T-cell (primary cell): ENCODE data around the gene PSMB8. TPM values are rescaled to one million over a fixed set of nuclear protein-coding genes. Genes with fewer than 3 reads are reported as not detected.

Experiments used
- ATAC-seq, 4 experiments: fragments of 200-7000 bp in 3 of 4; fragments of 150-1000 bp in 1 of 4; cut with Tn5 transposase; replicated peaks in 1 of 4; 1 replicate in 3 of 4; 2 replicates in 1 of 4; pipeline ENCODE4 v1.10.0; 2021; ENCODE audit warnings: moderate library complexity in 3 of 4, mild to moderate bottlenecking in 2 of 4, moderate number of reproducible peaks in 1 of 4
- CTCF ChIA-PET, 2 donors: fragments of 300-600 bp; sonication (Branson Sonifier 250); formaldehyde crosslinking; loops; one replicate each; lab custom pipeline; 2022; ENCODE audit warnings: antibody characterized with exemption in 2 of 2; lab: Charles Lee
- POLR2A ChIA-PET, 2 donors: fragments of 300-600 bp; sonication (Branson Sonifier 250); formaldehyde crosslinking; loops; one replicate each; lab custom pipeline; 2022; ENCODE audit warnings: antibody characterized with exemption in 2 of 2; lab: Charles Lee
- DNase-seq, 35 experiments: peaks; one replicate each; pipeline versions ENCODE4 v3.0.0 to v3.0.0-alpha.2; 2013 to 2023
- H3K27ac ChIP-seq: one replicate; pipeline ENCODE4 v1.5.1; 2013; ENCODE audit warnings: low read length
- H3K27me3 ChIP-seq, 2 experiments: replicated peaks in 1 of 2; 1 replicate in 1 of 2; 2 replicates in 1 of 2; pipeline versions ENCODE4 v1.6.1 to v1.7.0; 2013; ENCODE audit warnings: low read length in 1 of 2, mixed read lengths in 1 of 2; ENCODE audit not compliant: control insufficient read depth in 2 of 2, insufficient read depth in 2 of 2; ENCODE audit errors: extremely low read depth in 1 of 2
- H3K36me3 ChIP-seq, 2 donors: 1 replicate in 1 of 2; 2 replicates in 1 of 2; pipeline versions ENCODE4 v1.6.1 to v1.7.0; 2013; ENCODE audit warnings: low read length in 1 of 2; ENCODE audit not compliant: control insufficient read depth in 2 of 2, insufficient read depth in 1 of 2; ENCODE audit errors: extremely low read depth in 1 of 2
- H3K4me1 ChIP-seq, 2 experiments: 1 replicate in 1 of 2; 2 replicates in 1 of 2; pipeline versions ENCODE4 v1.6.1 to v1.7.0; 2013; ENCODE audit warnings: low read length in 2 of 2, mixed read lengths in 1 of 2; ENCODE audit not compliant: insufficient read depth in 2 of 2, control insufficient read depth in 1 of 2; ENCODE audit errors: extremely low read depth in 1 of 2
- H3K4me3 ChIP-seq, 2 donors: 1 replicate in 1 of 2; 2 replicates in 1 of 2; pipeline versions ENCODE4 v1.5.1 to v1.7.0; 2013; ENCODE audit warnings: mild to moderate bottlenecking in 2 of 2, low read length in 1 of 2, moderate library complexity in 1 of 2; ENCODE audit not compliant: control insufficient read depth in 1 of 2; ENCODE audit errors: extremely low read depth in 1 of 2
- H3K9me3 ChIP-seq: 2 replicates; pipeline ENCODE4 v1.7.0; 2013
- H3K27ac Mint-ChIP-seq, 2 donors: one replicate each; pipeline ENCODE4 v1.8.0; 2020 to 2021; ENCODE audit warnings: mild to moderate bottlenecking in 2 of 2, mixed read lengths in 2 of 2
- H3K27me3 Mint-ChIP-seq, 2 donors: one replicate each; pipeline ENCODE4 v1.8.0; 2021 to 2022; ENCODE audit warnings: mixed read lengths in 2 of 2
- H3K36me3 Mint-ChIP-seq: one replicate; pipeline ENCODE4 v1.8.0; 2021; ENCODE audit warnings: mixed read lengths
- H3K4me1 Mint-ChIP-seq, 3 donors: one replicate each; pipeline ENCODE4 v1.8.0; 2020 to 2022; ENCODE audit warnings: mixed read lengths in 3 of 3, mild to moderate bottlenecking in 1 of 3
- H3K4me3 Mint-ChIP-seq, 3 donors: one replicate each; pipeline ENCODE4 v1.8.0; 2020 to 2022; ENCODE audit warnings: mild to moderate bottlenecking in 3 of 3, mixed read lengths in 3 of 3, moderate library complexity in 3 of 3
- H3K9me3 Mint-ChIP-seq, 3 donors: one replicate each; pipeline ENCODE4 v1.8.0; 2020 to 2022; ENCODE audit warnings: mixed read lengths in 3 of 3
- WGBS: methylation state at CpG from one replicate; pipeline ENCODE4 v1.1.5; 2013; ENCODE audit warnings: missing lambda C conversion rate; ENCODE audit not compliant: insufficient coverage; 5-methylcytosine and 5-hydroxymethylcytosine counted together
- total RNA-seq, 35 experiments: library from RNA in 6 of 35; stranded (reverse) in 6 of 35; fragments of 120-200 nt in 1 of 35; gene quantifications; one replicate each; pipeline versions ENCODE4 v1.2.1 to v1.2.4 and lab custom pipeline; 2013 to 2026

Gene PSMB8
- total RNA-seq, 5 donors from 2014 or later (not counting 1 experiment from before 2014, with no cell fraction given), result 131 to 171 (median 150) TPM

DNA sequence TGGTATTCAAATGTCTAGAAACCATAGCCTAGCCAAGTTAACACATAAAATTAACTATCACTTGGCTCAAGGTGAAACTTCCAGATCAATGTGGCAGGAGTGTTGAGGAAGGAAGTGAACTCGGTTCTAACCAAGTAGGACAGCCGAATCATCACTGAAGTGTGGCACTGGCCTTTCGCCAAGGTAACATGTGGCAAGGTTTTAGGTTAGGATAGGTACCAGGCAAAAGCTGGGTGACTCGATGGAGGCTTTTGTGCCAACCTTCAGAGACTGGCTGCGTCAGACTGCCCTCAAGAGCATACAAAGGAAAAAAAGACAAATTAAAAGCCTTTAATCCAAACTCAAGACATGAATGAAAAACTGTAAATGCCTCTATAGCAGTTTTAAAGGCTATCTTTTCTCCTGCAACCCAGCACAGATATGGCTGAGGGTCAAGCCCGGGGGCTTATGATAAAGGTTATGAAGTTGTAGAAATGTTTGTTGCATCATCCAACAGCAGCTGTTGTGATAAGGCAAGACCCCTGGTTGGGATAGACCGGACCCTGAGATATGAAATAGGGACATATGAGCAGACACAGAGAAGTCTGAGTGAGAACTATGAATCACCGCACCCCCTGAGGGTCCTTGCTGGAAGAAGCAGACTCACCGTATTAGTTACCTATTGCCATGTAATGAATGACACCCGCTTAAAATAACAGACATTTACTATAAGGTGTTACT is 22.0 kb upstream of the PSMB8 start:
- DNase-seq (no peak), ATAC-seq (no peak)
- peaks cover 16% of the 10 kb centered on the region for H3K36me3 Mint-ChIP-seq
- H3K4me3 Mint-ChIP-seq, result no peak overlapping the region
- no peaks in the 10 kb centered on the region for H3K9me3 Mint-ChIP-seq
- peak overlapping the region; percentile 82 to 91 for H3K27ac Mint-ChIP-seq
- CTCF ChIA-PET, result interaction anchor here in 1 of 2 donors (0.6 to 1.0 kb wide), 2 partner anchors 12 to 35 kb away, joined by 4 to 7 read pairs; partner anchors contain the start of gene PSMB9
- Histone ChIP-seq H3K36me3 (peaks cover 0 to 17% of the 10 kb centered on the region in 2 donors), H3K27ac (no peak overlapping the region), H3K9me3 (no peaks in the 10 kb centered on the region), H3K27me3 (no peaks in the 10 kb centered on the region), H3K4me3 (no peak overlapping the region), H3K4me1 (peaks cover 16 to 19% of the 10 kb centered on the region in 2 experiments)
- 100% methylated on average over 2 of the region's 10 CpGs for WGBS
- H3K4me1 Mint-ChIP-seq, result peaks cover 29 to 39% (median 38%) of the 10 kb centered on the region in 3 donors
- no peaks in the 10 kb centered on the region for H3K27me3 Mint-ChIP-seq
- POLR2A ChIA-PET, result no interaction called here

DNA sequence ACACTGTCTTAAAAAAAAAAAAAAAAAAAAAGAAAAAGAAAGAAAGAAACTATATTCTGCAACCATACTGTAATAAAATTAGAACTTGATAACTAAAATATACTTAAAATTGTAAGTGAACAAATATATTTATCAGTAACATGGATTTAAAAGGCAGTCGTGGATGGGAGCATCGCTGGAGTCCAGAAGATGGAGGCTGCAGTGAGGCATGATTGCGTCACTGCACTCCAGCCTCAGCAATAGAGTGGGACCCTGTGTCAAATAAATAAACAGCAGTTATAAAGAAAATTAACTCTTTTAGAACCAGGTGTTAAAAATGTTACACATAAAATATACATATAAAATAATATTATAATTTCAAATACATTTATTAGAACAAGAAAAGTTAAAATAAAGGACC is 18.9 kb upstream of the PSMB8 start:
- no peaks in the 10 kb centered on the region for H3K27me3 Mint-ChIP-seq
- no CpG with 5 or more reads among the region's 3 CpGs for WGBS
- H3K9me3 Mint-ChIP-seq, result no peaks in the 10 kb centered on the region
- ChIA-PET POLR2A (no interaction called here), CTCF (interaction anchor here in 1 of 2 donors (2.1 kb wide), 1 partner anchor 24 kb away, joined by 10 read pairs; the partner anchor contains the start of gene TAP2)
- H3K36me3 ChIP-seq, result peaks cover 5 to 48% of the 10 kb centered on the region in 2 donors
- no peaks in the 10 kb centered on the region for H3K9me3 ChIP-seq
- no peak overlapping the region for H3K4me3 Mint-ChIP-seq
- H3K4me3 ChIP-seq, result no peak overlapping the region
- peaks cover 45 to 56% (median 51%) of the 10 kb centered on the region in 3 donors for H3K4me1 Mint-ChIP-seq
- H3K27me3 ChIP-seq, result no peaks in the 10 kb centered on the region
- H3K27ac Mint-ChIP-seq, result peak overlapping the region in 1 of 2 donors; percentile 21
- DNase-seq (no peak), ATAC-seq (no peak)
- no peak overlapping the region for H3K27ac ChIP-seq
- H3K36me3 Mint-ChIP-seq, result peaks cover 43% of the 10 kb centered on the region
- H3K4me1 ChIP-seq, result peaks cover 11 to 29% of the 10 kb centered on the region in 2 experiments

DNA sequence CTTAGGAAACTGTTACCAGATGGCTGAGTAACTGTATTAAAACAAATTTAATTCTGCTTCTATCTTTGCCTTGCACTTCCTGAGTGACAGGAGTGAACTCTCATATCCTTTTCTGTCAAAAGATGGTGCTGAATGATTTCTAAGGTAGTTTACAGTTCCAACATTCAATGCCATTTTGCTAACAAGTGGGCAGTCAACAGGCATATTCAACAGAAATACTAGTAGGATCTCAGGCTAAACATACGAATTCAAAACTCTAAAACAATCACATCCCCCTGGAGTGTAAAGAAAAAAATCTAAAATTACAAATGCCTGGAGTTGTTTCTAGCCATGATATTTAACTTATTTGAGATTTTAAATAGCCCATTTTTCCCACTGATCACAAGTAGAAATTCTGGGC is 16.8 kb upstream of the PSMB8 start:
- Mint-ChIP-seq H3K27me3 (no peaks in the 10 kb centered on the region), H3K9me3 (no peaks in the 10 kb centered on the region), H3K36me3 (peaks cover 59% of the 10 kb centered on the region), H3K4me3 (no peak overlapping the region), H3K4me1 (peaks cover 46 to 54% (median 50%) of the 10 kb centered on the region in 3 donors), H3K27ac (peak overlapping the region; percentile 45 to 78)
- Histone ChIP-seq H3K4me1 (peaks cover 2 to 34% of the 10 kb centered on the region in 2 experiments), H3K36me3 (peaks cover 11 to 64% of the 10 kb centered on the region in 2 donors), H3K27me3 (no peaks in the 10 kb centered on the region), H3K9me3 (no peaks in the 10 kb centered on the region), H3K27ac (peak overlapping the region; percentile 29), H3K4me3 (no peak overlapping the region)
- POLR2A ChIA-PET, result no interaction called here
- CTCF ChIA-PET, result interaction anchor here in 1 of 2 donors (1.0 kb wide), 1 partner anchor 123 kb away, joined by 3 read pairs; no protein-coding TSS in a partner anchor
- no peak for ATAC-seq
- DNase-seq, result no peak
- no CpG with 5 or more reads among the region's 1 CpG for WGBS

DNA sequence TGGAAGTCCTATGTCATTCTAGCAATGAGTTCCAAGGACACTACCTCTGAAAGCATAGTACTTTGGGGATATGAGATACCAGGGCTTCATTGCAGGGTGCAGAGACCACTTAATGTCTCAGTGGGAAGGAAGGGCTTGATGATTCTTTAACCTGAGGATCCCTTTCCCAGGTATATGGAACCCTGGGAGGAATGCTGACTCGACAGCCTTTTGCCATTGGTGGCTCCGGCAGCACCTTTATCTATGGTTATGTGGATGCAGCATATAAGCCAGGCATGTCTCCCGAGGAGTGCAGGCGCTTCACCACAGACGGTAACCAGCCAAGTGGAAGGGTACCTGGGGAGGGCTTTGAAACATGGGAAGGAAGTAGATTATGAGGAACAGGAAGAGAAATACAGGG is 14.3 kb upstream of the PSMB8 start:
- no peaks in the 10 kb centered on the region for H3K9me3 ChIP-seq
- peaks cover 53 to 56% (median 54%) of the 10 kb centered on the region in 3 donors for H3K4me1 Mint-ChIP-seq
- H3K27me3 Mint-ChIP-seq, result no peaks in the 10 kb centered on the region
- no peak overlapping the region for H3K4me3 ChIP-seq
- POLR2A ChIA-PET, result interaction anchor here in 1 of 2 donors (0.6 to 0.7 kb wide), 2 partner anchors 32 to 68 kb away, joined by 3 to 9 read pairs; no protein-coding TSS in a partner anchor
- peaks cover 56% of the 10 kb centered on the region for H3K36me3 Mint-ChIP-seq
- H3K4me1 ChIP-seq, result peaks cover 14 to 38% of the 10 kb centered on the region in 2 experiments
- peak overlapping the region; percentile 81 to 83 for H3K27ac Mint-ChIP-seq
- H3K27me3 ChIP-seq, result no peaks in the 10 kb centered on the region
- H3K4me3 Mint-ChIP-seq, result no peak overlapping the region
- WGBS, result 93% methylated on average over 5 of the region's 5 CpGs
- peaks cover 11 to 62% of the 10 kb centered on the region in 2 donors for H3K36me3 ChIP-seq
- no peaks in the 10 kb centered on the region for H3K9me3 Mint-ChIP-seq
- H3K27ac ChIP-seq, result peak overlapping the region; percentile 45
- CTCF ChIA-PET, result interaction anchor here (1.2 to 5.9 kb wide), 5 partner anchors 10 to 95 kb away, joined by 3 to 236 read pairs (median 7); partner anchors contain the start of genes HLA-DMA (in 1 of the 2) and TAP2 (in 1 of the 2)
- DNase-seq (no peak), ATAC-seq (no peak)

DNA sequence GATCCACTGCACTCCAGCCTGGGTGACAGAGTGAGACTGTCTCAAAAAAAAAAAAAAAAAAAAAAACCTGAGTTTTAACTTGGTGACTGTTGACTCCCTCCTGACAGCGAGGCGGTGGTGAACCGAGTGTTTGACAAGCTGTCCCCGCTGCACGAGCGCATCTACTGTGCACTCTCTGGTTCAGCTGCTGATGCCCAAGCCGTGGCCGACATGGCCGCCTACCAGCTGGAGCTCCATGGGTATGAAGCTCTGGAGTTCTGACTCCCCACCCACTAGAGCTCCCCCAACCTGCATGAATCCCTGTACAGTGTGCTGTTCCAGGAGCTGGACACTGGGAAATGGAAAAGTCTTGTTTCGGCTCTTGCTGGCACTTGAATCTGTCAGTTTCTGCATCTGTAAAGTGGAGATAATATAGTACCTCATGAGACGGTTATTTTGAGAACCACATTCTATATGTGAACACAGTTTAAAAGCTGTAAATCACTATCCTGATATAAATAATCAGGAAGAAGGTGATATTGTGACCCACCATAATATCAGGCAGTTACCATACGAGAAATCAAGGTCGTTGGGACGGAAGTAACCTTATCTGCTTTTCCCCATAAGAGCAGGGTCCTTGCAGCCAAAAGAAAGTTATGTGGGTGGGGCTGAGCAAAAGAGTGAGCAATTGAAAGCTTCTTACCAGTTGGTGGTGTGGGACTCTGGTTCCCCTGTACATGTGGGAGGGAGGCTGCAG is 13.5 kb upstream of the PSMB8 start:
- H3K36me3 ChIP-seq, result peaks cover 11 to 59% of the 10 kb centered on the region in 2 donors

More for the DNA sequence above, 13.5 kb upstream of the PSMB8 start:
- Mint-ChIP-seq H3K36me3 (peaks cover 58% of the 10 kb centered on the region), H3K27ac (peak overlapping the region; percentile 81 to 83), H3K27me3 (no peaks in the 10 kb centered on the region), H3K9me3 (no peaks in the 10 kb centered on the region), H3K4me3 (peak overlapping the region in 2 of 3 donors; percentile 37 to 41), H3K4me1 (peaks cover 53 to 62% (median 60%) of the 10 kb centered on the region in 3 donors)
- ATAC-seq, result no peak
- ChIA-PET POLR2A (interaction anchor here in 1 of 2 donors (0.5 to 1.1 kb wide), 2 partner anchors 15 to 19 kb away, joined by 3 read pairs; partner anchors contain the start of gene TAP2), CTCF (interaction anchor here (1.2 to 5.9 kb wide), 5 partner anchors 10 to 96 kb away, joined by 3 to 236 read pairs (median 7); partner anchors contain the start of genes HLA-DMA (in 1 of the 2) and TAP2 (in 1 of the 2))
- H3K27me3 ChIP-seq, result no peaks in the 10 kb centered on the region
- peak overlapping the region; percentile 45 for H3K27ac ChIP-seq
- H3K4me3 ChIP-seq, result no peak overlapping the region
- no peak for DNase-seq
- H3K4me1 ChIP-seq, result peaks cover 15 to 41% of the 10 kb centered on the region in 2 experiments
- WGBS, result 69% methylated on average over 9 of the region's 14 CpGs
- no peaks in the 10 kb centered on the region for H3K9me3 ChIP-seq
